PFSK-1 (cell line): Measurements from ENCODE around the gene ACO1.

Source experiments
- POLR2AphosphoS5 ChIP-seq: IDR thresholded peaks from 2 replicates; pipeline ENCODE4 v1.6.1; 2012; ENCODE audit warnings: low read depth, mild to moderate bottlenecking, control low read depth, low read length, moderate library complexity
- REST ChIP-seq, 2 experiments: IDR thresholded peaks; 2 replicates each; pipeline versions ENCODE4 v1.6.1 to v1.8.0; 2011 to 2012; ENCODE audit warnings: low read depth in 2 of 2, low read length in 2 of 2, control low read depth in 1 of 2, inconsistent platforms in 1 of 2, mild to moderate bottlenecking in 1 of 2, moderate library complexity in 1 of 2; ENCODE audit not compliant: insufficient read depth in 1 of 2
- SIN3A ChIP-seq: IDR thresholded peaks from 2 replicates; pipeline ENCODE4 v1.6.1; 2012; ENCODE audit warnings: mild to moderate bottlenecking, low read length, moderate library complexity, borderline replicate concordance; ENCODE audit not compliant: insufficient read depth
- TAF1 ChIP-seq: IDR thresholded peaks from 2 replicates; pipeline ENCODE4 v1.6.1; 2012; ENCODE audit warnings: low read length, control low read depth, borderline replicate concordance; ENCODE audit not compliant: insufficient read depth

DNA sequence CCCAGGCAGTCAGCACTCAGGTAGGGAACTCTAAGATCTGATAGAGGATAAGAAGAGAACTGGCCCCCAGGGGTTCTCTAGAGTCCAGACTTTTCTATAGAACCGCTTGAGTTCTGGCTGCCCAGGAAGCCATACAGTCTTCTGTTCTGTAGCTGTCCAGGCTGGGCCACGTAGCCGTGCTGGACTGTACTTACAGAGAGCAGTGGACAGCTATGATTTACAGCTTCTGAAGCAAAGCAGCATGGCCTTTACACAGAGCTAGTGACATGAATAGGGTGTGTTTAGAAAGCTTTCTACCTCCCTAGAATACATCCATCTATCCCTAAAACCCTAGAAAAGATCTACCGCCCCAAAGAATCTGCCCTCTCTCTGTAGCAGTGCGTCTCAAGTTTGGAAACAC lies 57.2 kb downstream of the ACO1 start:
- no peak for TF ChIP-seq SIN3A
- TF ChIP-seq TAF1, result no peak
- no peak for TF ChIP-seq POLR2AphosphoS5
- TF ChIP-seq REST (IDR thresholded peaks at IDR 0.05; ENCODE audit: insufficient read depth in 1 of 2, low read depth in 2 of 2, low read length in 2 of 2), result no peak
